ENCODE results near the gene OR8I2.
"Not testable (repeated sequence)": the region's sequence is repeated elsewhere in the genome, so short reads cannot be mapped to it uniquely, and the experiment has no call there.

Gene OR8I2

GRCh38 chr11:56093008-56093407 is at the start of gene OR8I2:
OR8I2 (plus strand) TSS chr11:56093308; CDS start chr11:56093308, 0 bp downstream.
- DNase-seq (ENCODE audit: low spot score in 2 of 2), result no peak
- no peak for ATAC-seq (replicated peaks; ENCODE audit: extremely low read depth, poor library complexity, severe bottlenecking)
- no peak within 1 kb of the TSS for H3K4me3 Mint-ChIP-seq

GRCh38 chr11:56045538-56045937 is 47.6 kb upstream of the OR8I2 start:
- ATAC-seq (replicated peaks; ENCODE audit: extremely low read depth, poor library complexity, severe bottlenecking), result no peak
- H3K27me3 Mint-ChIP-seq, result no peaks in the 10 kb centered on the region
- H3K9me3 Mint-ChIP-seq, result peaks cover 5% of the 10 kb centered on the region
- DNase-seq (ENCODE audit: low spot score in 2 of 2), result no peak
- H3K36me3 Mint-ChIP-seq (ENCODE audit: insufficient read depth), result no peaks in the 10 kb centered on the region
- no peaks in the 10 kb centered on the region for H3K4me1 Mint-ChIP-seq
- no peak overlapping the region for H3K4me3 Mint-ChIP-seq
- H3K27ac Mint-ChIP-seq (ENCODE audit: low read depth), result no peak overlapping the region

More at GRCh38 chr11:56093008-56093407, at the start of gene OR8I2:
- Mint-ChIP-seq H3K27me3 (no peaks in the 10 kb centered on the region), H3K27ac (ENCODE audit: low read depth) (no peak within 1 kb of the TSS), H3K9me3 (peaks cover 26% of the 10 kb centered on the region), H3K36me3 (ENCODE audit: insufficient read depth) (no peaks in the 10 kb centered on the region), H3K4me1 (no peaks in the 10 kb centered on the region)

DNA sequence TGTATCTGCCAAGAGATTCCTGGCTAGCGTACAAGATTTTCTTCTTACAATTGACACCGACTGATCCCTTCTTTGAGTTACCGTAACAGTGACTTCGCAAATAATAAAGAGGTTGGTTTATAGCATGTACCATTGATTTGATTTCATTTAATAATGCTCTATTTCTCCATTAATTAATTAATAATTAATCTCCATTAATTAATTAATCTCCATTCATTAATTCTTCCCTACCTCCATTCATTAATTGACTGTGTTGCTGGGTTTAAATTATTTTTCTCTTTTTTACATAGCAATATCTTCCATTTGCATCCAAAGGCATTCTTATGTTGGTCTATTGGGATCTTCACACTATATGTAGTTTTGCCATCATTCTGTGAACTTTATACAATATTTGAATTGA is 44.6 kb upstream of the OR8I2 start:
- H3K9me3 Mint-ChIP-seq, result peaks cover 8% of the 10 kb centered on the region
- no peaks in the 10 kb centered on the region for H3K27me3 Mint-ChIP-seq
- no peaks in the 10 kb centered on the region for H3K36me3 Mint-ChIP-seq (ENCODE audit: insufficient read depth)
- no peak overlapping the region for H3K27ac Mint-ChIP-seq (ENCODE audit: low read depth)
- ATAC-seq (replicated peaks; ENCODE audit: extremely low read depth, poor library complexity, severe bottlenecking) (no peak), DNase-seq (ENCODE audit: low spot score in 2 of 2) (no peak)
- no peaks in the 10 kb centered on the region for H3K4me1 Mint-ChIP-seq
- no peak overlapping the region for H3K4me3 Mint-ChIP-seq

GRCh38 chr11:56049487-56049886 is 43.6 kb upstream of the OR8I2 start:
- DNase-seq (ENCODE audit: low spot score in 2 of 2) (no peak), ATAC-seq (replicated peaks; ENCODE audit: extremely low read depth, poor library complexity, severe bottlenecking) (no peak)
- no peaks in the 10 kb centered on the region for H3K27me3 Mint-ChIP-seq
- H3K4me1 Mint-ChIP-seq, result no peaks in the 10 kb centered on the region
- H3K9me3 Mint-ChIP-seq, result peaks cover 11% of the 10 kb centered on the region
- no peaks in the 10 kb centered on the region for H3K36me3 Mint-ChIP-seq (ENCODE audit: insufficient read depth)
- H3K4me3 Mint-ChIP-seq, result no peak overlapping the region
- H3K27ac Mint-ChIP-seq (ENCODE audit: low read depth), result no peak overlapping the region

GRCh38 chr11:56056366-56056765 is 36.7 kb upstream of the OR8I2 start:
- not testable (repeated sequence) for DNase-seq (ENCODE audit: low spot score in 2 of 2); H3K27ac Mint-ChIP-seq (ENCODE audit: low read depth); H3K4me3 Mint-ChIP-seq; H3K36me3 Mint-ChIP-seq (ENCODE audit: insufficient read depth); H3K27me3 Mint-ChIP-seq; H3K4me1 Mint-ChIP-seq; ATAC-seq (replicated peaks; ENCODE audit: extremely low read depth, poor library complexity, severe bottlenecking)
- H3K9me3 Mint-ChIP-seq, result peaks cover 39% of the 10 kb centered on the region

GRCh38 chr11:56057661-56058237 is 35.4 kb upstream of the OR8I2 start:
- not testable (repeated sequence) for DNase-seq (ENCODE audit: low spot score in 2 of 2); H3K27ac Mint-ChIP-seq (ENCODE audit: low read depth); H3K4me3 Mint-ChIP-seq; H3K4me1 Mint-ChIP-seq; H3K36me3 Mint-ChIP-seq (ENCODE audit: insufficient read depth); ATAC-seq (replicated peaks; ENCODE audit: extremely low read depth, poor library complexity, severe bottlenecking); H3K27me3 Mint-ChIP-seq
- H3K9me3 Mint-ChIP-seq, result peaks cover 31% of the 10 kb centered on the region

GRCh38 chr11:56058260-56058780 is 34.8 kb upstream of the OR8I2 start:
- H3K4me1 Mint-ChIP-seq, result not testable (repeated sequence)

DNA sequence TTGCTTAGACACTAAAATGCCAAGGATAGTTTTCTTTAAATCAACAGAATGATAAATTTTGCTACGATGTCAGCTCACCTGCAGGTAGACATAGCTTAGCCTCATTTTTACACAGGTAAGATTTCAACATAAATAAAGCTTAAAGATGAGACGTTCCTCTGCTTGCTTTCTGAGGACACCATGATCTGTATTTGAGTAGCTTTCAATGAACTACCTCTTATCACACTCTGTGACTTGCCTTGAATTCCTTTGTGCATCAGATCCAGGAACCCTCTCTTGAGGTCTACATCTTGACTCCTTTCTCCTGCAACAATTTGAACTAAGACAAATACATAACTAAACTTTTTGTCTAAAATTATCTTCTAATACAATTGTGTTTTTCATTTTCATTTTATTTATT is 26.1 kb upstream of the OR8I2 start:
- Mint-ChIP-seq H3K27me3 (no peaks in the 10 kb centered on the region), H3K9me3 (peaks cover 18% of the 10 kb centered on the region), H3K4me3 (no peak overlapping the region), H3K36me3 (ENCODE audit: insufficient read depth) (no peaks in the 10 kb centered on the region), H3K4me1 (no peaks in the 10 kb centered on the region), H3K27ac (ENCODE audit: low read depth) (no peak overlapping the region)
- DNase-seq (ENCODE audit: low spot score in 2 of 2), result no peak
- ATAC-seq (replicated peaks; ENCODE audit: extremely low read depth, poor library complexity, severe bottlenecking), result no peak

More at GRCh38 chr11:56058260-56058780, 34.8 kb upstream of the OR8I2 start:
- peaks cover 31% of the 10 kb centered on the region for H3K9me3 Mint-ChIP-seq
- not testable (repeated sequence) for H3K36me3 Mint-ChIP-seq (ENCODE audit: insufficient read depth); H3K27ac Mint-ChIP-seq (ENCODE audit: low read depth); H3K4me3 Mint-ChIP-seq; ATAC-seq (replicated peaks; ENCODE audit: extremely low read depth, poor library complexity, severe bottlenecking); H3K27me3 Mint-ChIP-seq; DNase-seq (ENCODE audit: low spot score in 2 of 2)

- H3K4me3 Mint-ChIP-seq, result no peak overlapping the region
- no peak overlapping the region for H3K27ac Mint-ChIP-seq (ENCODE audit: low read depth)
- no peak for ATAC-seq (replicated peaks; ENCODE audit: extremely low read depth, poor library complexity, severe bottlenecking)
- no peaks in the 10 kb centered on the region for H3K36me3 Mint-ChIP-seq (ENCODE audit: insufficient read depth)
- H3K9me3 Mint-ChIP-seq, result peaks cover 18% of the 10 kb centered on the region
- no peak for DNase-seq (ENCODE audit: low spot score in 2 of 2)
- no peaks in the 10 kb centered on the region for H3K4me1 Mint-ChIP-seq
- H3K27me3 Mint-ChIP-seq, result no peaks in the 10 kb centered on the region
Measured at GRCh38 chr11:56089697-56090096, 3.4 kb upstream of the OR8I2 start.

DNA sequence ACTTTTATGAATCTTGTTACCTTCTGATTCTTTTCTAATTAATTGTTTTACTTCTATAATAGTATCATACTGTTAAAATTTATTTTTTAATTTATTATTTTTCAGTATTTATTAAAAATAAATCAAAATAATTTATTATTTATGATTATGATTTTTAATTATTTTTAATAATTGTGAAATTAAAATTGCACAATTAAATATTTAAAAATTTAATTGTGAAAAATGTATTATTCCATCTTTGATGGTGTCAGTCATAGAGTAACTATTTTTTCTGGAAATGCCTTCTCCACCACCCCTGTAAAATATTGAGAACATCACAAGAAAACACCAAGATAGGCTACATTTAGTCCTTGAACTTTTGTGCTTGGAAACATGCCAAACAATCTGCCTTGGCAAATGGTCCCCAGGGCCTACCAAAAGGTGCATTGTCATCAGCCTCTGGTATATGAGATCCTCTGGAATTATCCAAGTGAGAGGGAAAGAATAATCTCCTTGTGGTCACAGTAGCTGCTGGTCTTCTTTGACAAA is 10.2 kb downstream of the OR8I2 start, which contains the start of gene OR8H2:
Gene OR8H2, plus strand, starts transcription at position 478 of the 528 bp plus-strand sequence. CDS start 1,356 bp downstream, outside the sequence.
- Mint-ChIP-seq H3K4me1 (no peaks in the 10 kb centered on the region), H3K36me3 (ENCODE audit: insufficient read depth) (no peaks in the 10 kb centered on the region), H3K9me3 (peaks cover 14% of the 10 kb centered on the region), H3K4me3 (no peak within 1 kb of the TSS), H3K27me3 (no peaks in the 10 kb centered on the region), H3K27ac (ENCODE audit: low read depth) (no peak within 1 kb of the TSS)
- no peak for ATAC-seq (replicated peaks; ENCODE audit: extremely low read depth, poor library complexity, severe bottlenecking)
- no peak for DNase-seq (ENCODE audit: low spot score in 2 of 2)

- H3K9me3 Mint-ChIP-seq, result peaks cover 14% of the 10 kb centered on the region
- DNase-seq (ENCODE audit: low spot score in 2 of 2) (no peak), ATAC-seq (replicated peaks; ENCODE audit: extremely low read depth, poor library complexity, severe bottlenecking) (no peak)
- H3K4me1 Mint-ChIP-seq, result no peaks in the 10 kb centered on the region
- H3K27ac Mint-ChIP-seq (ENCODE audit: low read depth), result no peak within 1 kb of the TSS
- H3K27me3 Mint-ChIP-seq, result no peaks in the 10 kb centered on the region
- H3K4me3 Mint-ChIP-seq, result no peak within 1 kb of the TSS
- H3K36me3 Mint-ChIP-seq (ENCODE audit: insufficient read depth), result peaks cover 3% of the 10 kb centered on the region
Measured at GRCh38 chr11:56122073-56122472, 29.0 kb downstream of the OR8I2 start, which contains the start of gene OR8H3. OR8H3 (plus strand) TSS chr11:56122373; CDS start chr11:56122373, 0 bp downstream.

GRCh38 chr11:56140151-56140661 is 47.1 kb downstream of the OR8I2 start, which contains the start of gene OR8J3:
OR8J3 (minus strand) TSS chr11:56140201; CDS start chr11:56137718, 2,483 bp downstream.
- Mint-ChIP-seq H3K4me3 (no peak within 1 kb of the TSS), H3K27ac (ENCODE audit: low read depth) (no peak within 1 kb of the TSS), H3K9me3 (peaks cover 24% of the 10 kb centered on the region), H3K36me3 (ENCODE audit: insufficient read depth) (no peaks in the 10 kb centered on the region), H3K4me1 (no peaks in the 10 kb centered on the region), H3K27me3 (no peaks in the 10 kb centered on the region)
- DNase-seq (ENCODE audit: low spot score in 2 of 2) (no peak), ATAC-seq (replicated peaks; ENCODE audit: extremely low read depth, poor library complexity, severe bottlenecking) (no peak)

DNA sequence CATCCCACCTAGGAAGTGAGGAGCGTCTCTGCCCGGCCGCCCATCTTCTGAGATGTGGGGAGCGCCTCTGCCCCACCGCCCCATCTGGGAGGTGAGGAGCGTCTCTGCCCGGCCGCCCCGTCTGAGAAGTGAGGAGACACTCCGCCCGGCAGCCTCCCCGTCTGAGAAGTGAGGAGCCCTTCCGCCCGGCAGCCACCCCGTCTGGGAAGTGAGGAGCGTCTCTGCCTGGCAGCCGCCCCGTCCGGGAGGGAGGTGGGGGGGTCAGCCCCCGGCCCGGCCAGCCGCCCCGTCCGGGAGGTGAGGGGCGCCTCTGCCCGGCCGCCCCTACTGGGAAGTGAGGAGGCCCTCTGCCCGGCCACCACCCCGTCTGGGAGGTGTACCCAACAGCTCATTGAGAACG is 50.6 kb downstream of the OR8I2 start:
- not testable (repeated sequence) for H3K27me3 Mint-ChIP-seq; H3K4me3 Mint-ChIP-seq; DNase-seq (ENCODE audit: low spot score in 2 of 2); H3K27ac Mint-ChIP-seq (ENCODE audit: low read depth); ATAC-seq (replicated peaks; ENCODE audit: extremely low read depth, poor library complexity, severe bottlenecking); H3K36me3 Mint-ChIP-seq (ENCODE audit: insufficient read depth); H3K4me1 Mint-ChIP-seq
- H3K9me3 Mint-ChIP-seq, result peaks cover 14% of the 10 kb centered on the region
